RWPE1 (cell line): ENCODE data around the gene KLHL6.
"Not testable (repeated sequence)": the region's sequence is repeated elsewhere in the genome, so short reads cannot be mapped to it uniquely, and the experiment has no call there.

ENCODE experiments used
- CTCF ChIA-PET: fragments of 350-600 bp; sonication (Branson Sonifier 250); formaldehyde crosslinking; extraction: SDS; loops from one replicate; lab custom pipeline; 2021; lab: Yijun Ruan, JAX
- POLR2A ChIA-PET: fragments of 400-600 bp; formaldehyde crosslinking; extraction: SDS; loops from one replicate; lab custom pipeline; 2020; ENCODE audit warnings: antibody characterized with exemption; ENCODE audit not compliant: low non-redundant PET; lab: Yijun Ruan, JAX
- DNase-seq: peaks from one replicate; pipeline ENCODE4 v3.0.0; 2012; ENCODE audit warnings: low spot score
- H3K27ac ChIP-seq: fragments of 450-650 bp; 2 replicates; pipeline ENCODE4 v1.5.1; 2017
- TF ChIP-seq, protein P1 (sequence below): fragments of 450-650 bp; conservative IDR thresholded peaks from 2 replicates; pipeline ENCODE4 v1.5.1; 2017; ENCODE audit warnings: low read depth, mild to moderate bottlenecking

KLHL6 gene

DNA sequence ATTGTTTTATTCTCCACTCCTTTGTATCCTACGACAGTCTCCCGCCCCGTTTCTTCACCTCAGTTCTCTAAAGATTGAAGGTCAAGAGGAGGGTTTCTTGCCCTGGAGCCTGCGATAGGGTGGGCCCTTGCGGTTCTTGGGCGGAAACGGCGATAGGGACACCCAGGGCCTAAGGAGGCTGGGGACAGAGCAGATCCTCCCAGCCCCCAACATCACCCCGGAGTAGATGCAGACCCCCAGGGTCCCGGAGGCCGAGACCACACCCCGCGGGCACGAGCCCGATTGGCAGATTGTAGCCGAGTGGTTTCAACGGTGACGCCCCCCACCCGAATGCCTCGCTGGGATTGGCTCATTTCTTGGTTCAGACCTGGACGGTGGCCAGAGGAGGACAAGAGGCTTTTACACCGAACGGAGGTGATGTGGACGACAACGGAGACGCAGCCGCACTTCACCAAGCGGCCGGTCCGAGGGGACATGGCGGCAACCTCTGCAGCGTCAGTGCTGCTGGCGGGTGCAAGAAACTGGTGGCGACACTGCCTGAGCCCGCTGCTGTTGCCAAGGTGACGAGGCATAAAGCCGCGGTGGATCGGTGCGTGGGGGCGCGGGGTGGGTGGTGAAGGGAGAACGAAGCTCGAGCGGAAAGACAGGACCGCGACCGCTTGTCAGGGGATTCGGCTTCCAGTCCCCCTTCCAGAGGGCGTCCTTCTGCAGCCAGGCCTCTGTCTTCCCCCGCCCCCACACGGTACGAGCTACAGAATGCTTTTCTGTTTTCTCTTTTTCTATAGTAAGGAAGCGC is 108.1 kb downstream of the KLHL6 start:
- TF ChIP-seq, protein P1, sequence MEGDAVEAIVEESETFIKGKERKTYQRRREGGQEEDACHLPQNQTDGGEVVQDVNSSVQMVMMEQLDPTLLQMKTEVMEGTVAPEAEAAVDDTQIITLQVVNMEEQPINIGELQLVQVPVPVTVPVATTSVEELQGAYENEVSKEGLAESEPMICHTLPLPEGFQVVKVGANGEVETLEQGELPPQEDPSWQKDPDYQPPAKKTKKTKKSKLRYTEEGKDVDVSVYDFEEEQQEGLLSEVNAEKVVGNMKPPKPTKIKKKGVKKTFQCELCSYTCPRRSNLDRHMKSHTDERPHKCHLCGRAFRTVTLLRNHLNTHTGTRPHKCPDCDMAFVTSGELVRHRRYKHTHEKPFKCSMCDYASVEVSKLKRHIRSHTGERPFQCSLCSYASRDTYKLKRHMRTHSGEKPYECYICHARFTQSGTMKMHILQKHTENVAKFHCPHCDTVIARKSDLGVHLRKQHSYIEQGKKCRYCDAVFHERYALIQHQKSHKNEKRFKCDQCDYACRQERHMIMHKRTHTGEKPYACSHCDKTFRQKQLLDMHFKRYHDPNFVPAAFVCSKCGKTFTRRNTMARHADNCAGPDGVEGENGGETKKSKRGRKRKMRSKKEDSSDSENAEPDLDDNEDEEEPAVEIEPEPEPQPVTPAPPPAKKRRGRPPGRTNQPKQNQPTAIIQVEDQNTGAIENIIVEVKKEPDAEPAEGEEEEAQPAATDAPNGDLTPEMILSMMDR, result no peak
- CTCF ChIA-PET, result interaction anchor here (0.5 to 0.7 kb wide), 3 partner anchors 325 to 851 kb away, joined by 3 to 4 read pairs (median 3); no protein-coding TSS in a partner anchor
- peak; percentile 68 for DNase-seq
- H3K27ac ChIP-seq, result peak overlapping the region; percentile 40; the same call in 1 of the 2 replicates
- POLR2A ChIA-PET, result no interaction called here

- no peak overlapping the region for H3K27ac ChIP-seq
- TF ChIP-seq, protein P1, result no peak
- ChIA-PET CTCF (interaction anchor here (0.7 kb wide), 2 partner anchors 324 to 330 kb away, joined by 3 read pairs; no protein-coding TSS in a partner anchor), POLR2A (no interaction called here)
- DNase-seq, result no peak
Observed at GRCh38 chr3:183446838-183447205, 108.7 kb downstream of the KLHL6 start.

- TF ChIP-seq, protein P1, result no peak
- CTCF ChIA-PET, result interaction anchor here (0.7 kb wide), 1 partner anchor 345 kb away, joined by 3 read pairs; no protein-coding TSS in a partner anchor
- H3K27ac ChIP-seq, result no peak overlapping the region
- no peak for DNase-seq
- POLR2A ChIA-PET, result no interaction called here
Observed at GRCh38 chr3:183444748-183445147, 110.8 kb downstream of the KLHL6 start.

DNA sequence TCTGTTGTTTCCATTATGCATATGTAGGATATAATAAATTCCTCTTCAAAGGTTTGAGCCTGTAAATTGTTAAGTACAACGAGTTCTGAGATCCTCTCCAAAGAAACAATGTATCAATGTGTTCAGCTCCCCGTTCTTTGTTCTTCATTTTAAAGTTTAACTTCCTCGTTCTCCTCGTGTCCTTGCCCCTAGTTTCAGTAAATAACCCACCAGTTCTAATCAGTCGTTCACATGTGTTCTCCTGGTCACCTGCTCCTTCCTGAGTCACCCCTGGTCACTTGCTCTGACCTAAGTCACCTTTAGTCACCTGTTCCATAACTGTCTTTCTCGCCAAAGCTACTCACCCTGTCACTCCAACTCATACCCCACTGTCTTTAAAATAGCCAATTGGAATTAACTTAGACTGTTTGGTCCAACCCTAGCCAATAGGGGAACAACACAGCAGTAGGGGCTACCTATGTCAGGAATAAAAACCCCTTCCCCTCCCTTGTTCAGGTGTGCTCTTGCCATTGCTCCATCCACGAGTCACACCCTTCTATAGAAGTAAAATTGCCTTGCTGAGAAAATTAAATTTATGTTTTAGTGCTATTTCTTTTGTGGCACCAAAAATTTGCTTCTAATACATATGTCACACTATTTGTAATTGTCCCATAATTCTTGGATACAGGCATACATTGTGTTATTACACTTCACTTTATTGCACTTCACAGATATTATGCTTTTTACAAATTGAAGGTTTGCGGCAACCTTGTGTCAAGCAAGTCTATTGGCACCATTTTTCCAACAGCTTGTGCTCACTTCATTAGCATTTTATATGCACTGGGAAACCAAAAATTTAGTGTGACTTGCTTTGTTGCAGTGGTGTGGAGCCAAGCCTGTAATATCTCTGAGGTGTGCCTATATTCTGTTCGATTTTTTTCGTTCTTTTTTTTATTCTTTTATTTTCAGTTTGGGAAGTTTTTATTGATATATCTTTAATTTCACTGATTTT is 111.8 kb downstream of the KLHL6 start:
- no peak for DNase-seq
- CTCF ChIA-PET, result no interaction called here

GRCh38 chr3:183442994-183443393 is 112.5 kb downstream of the KLHL6 start:
- ChIA-PET POLR2A (no interaction called here), CTCF (no interaction called here)

More for the DNA sequence above, 111.8 kb downstream of the KLHL6 start:
- H3K27ac ChIP-seq, result no peak overlapping the region
- TF ChIP-seq, protein P1, result no peak
- POLR2A ChIA-PET, result no interaction called here

GRCh38 chr3:183440521-183440920 is 115.0 kb downstream of the KLHL6 start:
- CTCF ChIA-PET, POLR2A ChIA-PET, H3K27ac ChIP-seq, DNase-seq: not testable (repeated sequence)

More at GRCh38 chr3:183442994-183443393, 112.5 kb downstream of the KLHL6 start:
- TF ChIP-seq, protein P1, result no peak
- H3K27ac ChIP-seq, result no peak overlapping the region
- no peak for DNase-seq
